HepG2 (cell line): ENCODE measurements around the gene CFAP100. TPM values are rescaled to one million over a fixed set of nuclear protein-coding genes. Genes with fewer than 3 reads are reported as not detected.

Source experiments
- AFF4 ChIP-seq: sonication (generic); formaldehyde crosslinking; IDR thresholded peaks from 2 replicates; pipeline ENCODE4 v1.4.0; 2020; ENCODE audit warnings: missing genetic modification reagents
- DMTF1 ChIP-seq: sonication (generic); formaldehyde crosslinking; IDR thresholded peaks from 2 replicates; pipeline ENCODE4 v1.4.0; 2020; ENCODE audit warnings: mild to moderate bottlenecking, missing genetic modification reagents
- FOXA3 ChIP-seq: IDR thresholded peaks from 2 replicates; pipeline ENCODE4 v1.6.1; 2016; ENCODE audit warnings: missing genetic modification reagents, missing compliant biosample characterization
- HES4 ChIP-seq: sonication (generic); formaldehyde crosslinking; IDR thresholded peaks from 2 replicates; pipeline ENCODE4 v1.9.0; 2021; ENCODE audit warnings: mild to moderate bottlenecking, missing genetic modification reagents, borderline replicate concordance
- KAT7 ChIP-seq: IDR thresholded peaks from 2 replicates; pipeline ENCODE4 v1.6.1; 2018; ENCODE audit warnings: borderline replicate concordance, missing compliant biosample characterization
- KLF13 ChIP-seq: sonication (generic); formaldehyde crosslinking; IDR thresholded peaks from 2 replicates; pipeline ENCODE4 v1.4.0; 2020; ENCODE audit warnings: mild to moderate bottlenecking, missing genetic modification reagents
- MIER2 ChIP-seq: IDR thresholded peaks from 2 replicates; pipeline ENCODE4 v1.6.1; 2016; ENCODE audit warnings: missing biosample characterization, missing genetic modification reagents
- NAIF1 ChIP-seq: sonication (generic); formaldehyde crosslinking; IDR thresholded peaks from 2 replicates; pipeline ENCODE4 v1.5.0; 2020; ENCODE audit warnings: mild to moderate bottlenecking, missing genetic modification reagents, borderline replicate concordance
- NFRKB ChIP-seq: fragments of 450-650 bp; IDR thresholded peaks from 2 replicates; pipeline ENCODE4 v1.6.1; 2017
- POLR2G ChIP-seq: fragments of 200-400 bp; formaldehyde crosslinking; IDR thresholded peaks from 2 replicates; pipeline ENCODE4 v1.6.1; 2018; ENCODE audit warnings: mild to moderate bottlenecking, low read depth, low read length, moderate library complexity
- SAP130 ChIP-seq: IDR thresholded peaks from 2 replicates; pipeline ENCODE4 v1.6.1; 2016; ENCODE audit warnings: low read depth
- TMF1 ChIP-seq: sonication (generic); formaldehyde crosslinking; IDR thresholded peaks from 2 replicates; pipeline ENCODE4 v1.8.1; 2022; ENCODE audit warnings: low read depth, missing genetic modification reagents
- YEATS2 ChIP-seq: sonication (generic); formaldehyde crosslinking; IDR thresholded peaks from 2 replicates; pipeline ENCODE4 v1.4.0; 2020; ENCODE audit warnings: missing genetic modification reagents, borderline replicate concordance
- YEATS4 ChIP-seq: sonication (generic); formaldehyde crosslinking; IDR thresholded peaks from 2 replicates; pipeline ENCODE4 v1.4.0; 2020; ENCODE audit warnings: missing genetic modification reagents, borderline replicate concordance
- ZBTB2 ChIP-seq: sonication (generic); formaldehyde crosslinking; IDR thresholded peaks from 2 replicates; pipeline ENCODE4 v1.8.0; 2022; ENCODE audit warnings: low read depth, missing genetic modification reagents
- ZNF10 ChIP-seq: sonication (generic); formaldehyde crosslinking; IDR thresholded peaks from 2 replicates; pipeline ENCODE4 v1.4.0; 2020; ENCODE audit warnings: mild to moderate bottlenecking, low read depth, missing genetic modification reagents, borderline replicate concordance
- ZNF3 ChIP-seq: IDR thresholded peaks from 2 replicates; pipeline ENCODE4 v1.7.0; 2017; ENCODE audit warnings: inconsistent platforms
- ZNF451 ChIP-seq: sonication (generic); formaldehyde crosslinking; IDR thresholded peaks from 2 replicates; pipeline ENCODE4 v1.5.0; 2020; ENCODE audit warnings: mild to moderate bottlenecking, missing genetic modification reagents
- ZNF564 ChIP-seq: sonication (generic); formaldehyde crosslinking; IDR thresholded peaks from 2 replicates; pipeline ENCODE4 v1.8.1; 2023; ENCODE audit warnings: mild to moderate bottlenecking, missing genetic modification reagents
- ZNF75D ChIP-seq: sonication (generic); formaldehyde crosslinking; IDR thresholded peaks from 2 replicates; pipeline ENCODE4 v1.8.1; 2023; ENCODE audit warnings: missing genetic modification reagents, mild to moderate bottlenecking, borderline replicate concordance
- ZSCAN5A ChIP-seq: sonication (generic); formaldehyde crosslinking; IDR thresholded peaks from 2 replicates; pipeline ENCODE4 v1.8.0; 2022; ENCODE audit warnings: mild to moderate bottlenecking, missing genetic modification reagents, borderline replicate concordance
- polyA plus RNA-seq, 8 experiments: library from polyadenylated mRNA; depleted of rRNA in 3 of 8; stranded (reverse) in 7 of 8; unstranded in 1 of 8; fragments of >200 nt; fragmentation: Illumina TruSeq in 4 of 8; extraction: Trizol in 4 of 8; gene quantifications; 2 replicates each; pipeline versions ENCODE4 v1.2.1 to v1.2.3, GENCODE V29; 2011 to 2016; ENCODE audit warnings: low read depth in 4 of 8, missing spikeins in 1 of 8, mixed read lengths in 1 of 8; ENCODE audit not compliant: insufficient read depth in 1 of 8
- total RNA-seq, 5 experiments: library from RNA; depleted of rRNA; stranded (reverse); fragments of >200 nt; fragmentation: Illumina TruSeq; extraction: Trizol; gene quantifications; 2 replicates each; pipeline ENCODE4 v1.2.3, GENCODE V29; 2016; ENCODE audit warnings: low read depth in 1 of 5

CFAP100 gene
- total and polyA plus RNA-seq, 2 of the 13 experiments (the other 11 are each of a cell fraction or from before 2014, with no cell fraction given) = 0.32 TPM; not detected in 1

GRCh38 chr3:126472277-126473006, 77.7 kb downstream of the CFAP100 start (continued):
- TF ChIP-seq YEATS4 (CRISPR knock-in tag) (peak; percentile 50; the same call in 1 of the 2 replicates), HES4 (CRISPR knock-in tag) (no peak), NAIF1 (CRISPR knock-in tag) (no peak), TMF1 (no peak), FOXA3 (CRISPR knock-in tag) (peak; percentile 29; the same call in 1 of the 2 replicates), ZNF564 (CRISPR knock-in tag) (no peak), ZNF75D (CRISPR knock-in tag) (no peak), NFRKB (no peak), MIER2 (peak; percentile 13; the same call in 1 of the 2 replicates), POLR2G (0 out of 2 replicates have a peak, but pooled peaks have one; percentile 21), ZNF3 (CRISPR knock-in tag) (peak; percentile 64; the same call in 1 of the 2 replicates), AFF4 (CRISPR knock-in tag) (0 out of 2 replicates have a peak, but pooled peaks have one; percentile 55), SAP130 (CRISPR knock-in tag) (peak; percentile 96), ZNF10 (CRISPR knock-in tag) (no peak), YEATS2 (CRISPR knock-in tag) (peak; percentile 51; the same call in 1 of the 2 replicates), ZSCAN5A (CRISPR knock-in tag) (no peak; the same call in 1 of the 2 replicates), DMTF1 (no peak), ZBTB2 (no peak), KLF13 (CRISPR knock-in tag) (no peak), ZNF451 (CRISPR knock-in tag) (no peak), KAT7 (CRISPR knock-in tag) (no peak)
